Nephron progenitor cell (in vitro differentiated cells): ENCODE results near the gene BMF.

Experiments
- DNase-seq: peaks from one replicate; pipeline ENCODE4 v3.0.0; 2021
- H3K27ac Mint-ChIP-seq: 2 replicates; pipeline ENCODE4 v1.8.0; 2021; ENCODE audit warnings: mild to moderate bottlenecking, moderate library complexity, mixed read lengths
- H3K27me3 Mint-ChIP-seq: 2 replicates; pipeline ENCODE4 v1.8.0; 2021; ENCODE audit warnings: mild to moderate bottlenecking, low read depth, mixed read lengths; ENCODE audit not compliant: poor library complexity
- H3K36me3 Mint-ChIP-seq: 2 replicates; pipeline ENCODE4 v1.8.0; 2021; ENCODE audit warnings: low read depth, mixed read lengths
- H3K4me1 Mint-ChIP-seq: 2 replicates; pipeline ENCODE4 v1.8.0; 2021; ENCODE audit warnings: mixed read lengths
- H3K4me3 Mint-ChIP-seq: 2 replicates; pipeline ENCODE4 v1.8.0; 2021; ENCODE audit warnings: mild to moderate bottlenecking, moderate library complexity, mixed read lengths
- H3K9me3 Mint-ChIP-seq: 2 replicates; pipeline ENCODE4 v1.8.0; 2021; ENCODE audit warnings: mild to moderate bottlenecking, moderate library complexity, mixed read lengths
- TF ChIP-seq, protein P1 (sequence below): fragments of 200-600 bp; sonication (generic); IDR thresholded peaks from 2 replicates; pipeline ENCODE4 v1.5.0; 2021; ENCODE audit warnings: antibody characterized with exemption

Gene BMF

DNA sequence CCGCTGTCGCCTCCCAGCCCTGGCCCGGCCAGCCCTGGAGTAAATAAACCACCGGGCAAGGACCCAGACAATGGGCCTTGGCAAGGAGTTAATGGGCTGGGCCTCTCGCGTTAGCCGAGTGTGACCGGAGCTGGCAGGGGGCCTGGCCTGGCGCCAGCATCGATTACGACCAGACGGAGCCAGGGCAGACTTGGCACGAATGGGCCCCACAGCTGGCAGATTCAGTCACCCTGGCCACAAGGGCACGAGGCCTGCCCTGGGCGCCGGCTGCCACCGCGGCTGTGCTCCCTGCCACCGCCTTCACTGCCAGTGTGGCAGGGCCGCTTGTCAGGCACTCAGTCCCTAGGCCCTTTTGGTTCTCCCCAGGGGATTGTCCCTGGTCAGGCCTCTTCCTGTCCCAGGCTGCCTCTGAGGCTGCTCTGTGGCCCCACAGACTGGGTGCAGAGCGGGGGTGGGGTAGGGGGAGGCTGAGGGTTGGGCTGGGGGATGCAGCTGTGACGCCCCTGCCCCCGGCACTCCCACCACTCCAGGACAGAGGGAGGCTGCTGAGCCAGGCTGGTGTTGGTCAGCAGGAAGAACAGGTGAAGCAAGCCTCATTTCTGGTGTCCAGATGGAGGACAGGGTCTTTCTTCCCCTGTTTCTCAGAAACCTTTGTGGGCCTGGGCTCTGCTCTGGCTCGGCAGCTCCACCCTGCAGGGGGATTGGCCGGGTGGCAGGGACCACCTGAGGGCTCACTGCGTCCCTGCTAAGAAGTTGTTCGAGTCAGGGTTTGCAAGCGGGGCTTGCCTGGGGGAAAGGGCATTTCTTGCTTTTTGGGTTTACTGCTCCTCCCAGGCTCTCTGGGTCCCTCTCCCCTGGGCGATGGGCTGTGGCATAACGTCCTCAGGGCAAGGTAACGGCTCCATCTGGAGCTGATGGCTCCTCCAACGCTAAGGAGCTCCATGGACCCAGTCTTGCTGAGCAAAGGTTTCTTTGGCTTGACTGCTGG is 39.2 kb downstream of the BMF start:
- DNase-seq, result peak; percentile 51
- Mint-ChIP-seq H3K4me1 (peaks cover 58% of the 10 kb centered on the region), H3K27ac (peak overlapping the region; percentile 79), H3K9me3 (peaks cover 6% of the 10 kb centered on the region), H3K27me3 (no peaks in the 10 kb centered on the region), H3K36me3 (no peaks in the 10 kb centered on the region), H3K4me3 (no peak overlapping the region)
- TF ChIP-seq, protein P1, sequence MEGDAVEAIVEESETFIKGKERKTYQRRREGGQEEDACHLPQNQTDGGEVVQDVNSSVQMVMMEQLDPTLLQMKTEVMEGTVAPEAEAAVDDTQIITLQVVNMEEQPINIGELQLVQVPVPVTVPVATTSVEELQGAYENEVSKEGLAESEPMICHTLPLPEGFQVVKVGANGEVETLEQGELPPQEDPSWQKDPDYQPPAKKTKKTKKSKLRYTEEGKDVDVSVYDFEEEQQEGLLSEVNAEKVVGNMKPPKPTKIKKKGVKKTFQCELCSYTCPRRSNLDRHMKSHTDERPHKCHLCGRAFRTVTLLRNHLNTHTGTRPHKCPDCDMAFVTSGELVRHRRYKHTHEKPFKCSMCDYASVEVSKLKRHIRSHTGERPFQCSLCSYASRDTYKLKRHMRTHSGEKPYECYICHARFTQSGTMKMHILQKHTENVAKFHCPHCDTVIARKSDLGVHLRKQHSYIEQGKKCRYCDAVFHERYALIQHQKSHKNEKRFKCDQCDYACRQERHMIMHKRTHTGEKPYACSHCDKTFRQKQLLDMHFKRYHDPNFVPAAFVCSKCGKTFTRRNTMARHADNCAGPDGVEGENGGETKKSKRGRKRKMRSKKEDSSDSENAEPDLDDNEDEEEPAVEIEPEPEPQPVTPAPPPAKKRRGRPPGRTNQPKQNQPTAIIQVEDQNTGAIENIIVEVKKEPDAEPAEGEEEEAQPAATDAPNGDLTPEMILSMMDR, result no peak

DNA sequence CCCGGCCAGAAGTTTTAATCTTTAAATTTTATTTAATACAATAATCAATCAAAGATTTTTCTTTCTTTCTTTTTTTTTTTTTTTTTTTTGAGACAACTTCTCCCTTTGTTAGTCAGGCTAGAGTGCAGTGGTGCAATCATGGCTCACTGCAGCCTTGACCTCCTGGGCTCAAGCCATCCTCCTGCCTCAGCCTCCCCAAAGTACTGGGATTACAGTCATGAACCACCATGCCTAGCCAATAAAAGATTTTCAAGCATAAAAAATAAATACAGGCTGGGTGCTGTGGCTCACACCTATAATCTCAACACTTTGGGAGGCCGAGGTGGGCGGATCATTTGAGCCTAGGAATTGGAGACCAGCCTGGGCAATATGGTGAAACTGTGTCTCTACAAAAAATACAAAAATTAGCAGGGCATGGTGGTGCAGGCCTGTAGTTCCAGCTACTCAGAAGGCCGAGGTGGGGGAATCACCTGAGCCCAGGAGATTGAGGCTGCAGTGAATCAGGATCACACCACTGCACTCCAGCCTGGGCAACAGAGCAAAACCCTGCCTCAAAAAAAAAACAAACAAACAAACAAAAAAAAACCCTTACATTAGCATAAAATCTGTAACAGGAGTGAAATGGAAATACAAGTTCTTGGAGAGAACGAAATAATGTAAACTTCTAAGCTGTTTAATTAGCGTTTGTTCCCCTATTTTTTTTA is 40.6 kb downstream of the BMF start:
- TF ChIP-seq, protein P1, result no peak
- Mint-ChIP-seq H3K27ac (peak overlapping the region; percentile 64), H3K9me3 (no peaks in the 10 kb centered on the region), H3K27me3 (no peaks in the 10 kb centered on the region), H3K4me1 (peaks cover 66% of the 10 kb centered on the region), H3K36me3 (no peaks in the 10 kb centered on the region), H3K4me3 (no peak overlapping the region)
- DNase-seq, result no peak

DNA sequence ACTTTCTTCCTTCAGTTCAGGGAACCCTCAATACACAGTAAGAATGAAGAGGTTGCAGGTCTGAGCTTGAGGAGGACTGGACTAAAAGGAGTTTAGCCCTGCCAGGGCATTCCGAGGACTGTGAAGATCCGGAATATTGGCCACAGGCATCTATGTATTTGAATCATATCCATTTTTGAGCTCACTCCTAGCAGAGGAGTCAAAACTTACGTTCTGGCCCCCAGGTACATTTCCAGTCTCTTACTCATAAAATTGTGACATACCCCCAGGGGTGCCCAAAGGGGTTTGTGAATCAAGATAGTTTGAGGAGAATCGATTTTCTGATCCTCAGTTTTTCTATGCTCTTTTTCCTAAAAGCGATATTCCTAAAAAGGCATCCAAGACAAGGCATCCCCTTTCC is 42.1 kb downstream of the BMF start:
- H3K4me1 Mint-ChIP-seq, result peaks cover 58% of the 10 kb centered on the region
- H3K4me3 Mint-ChIP-seq, result no peak overlapping the region
- no peaks in the 10 kb centered on the region for H3K27me3 Mint-ChIP-seq
- H3K36me3 Mint-ChIP-seq, result no peaks in the 10 kb centered on the region
- TF ChIP-seq, protein P1, result no peak
- H3K9me3 Mint-ChIP-seq, result no peaks in the 10 kb centered on the region
- H3K27ac Mint-ChIP-seq, result peak overlapping the region; percentile 49
- DNase-seq, result no peak

DNA sequence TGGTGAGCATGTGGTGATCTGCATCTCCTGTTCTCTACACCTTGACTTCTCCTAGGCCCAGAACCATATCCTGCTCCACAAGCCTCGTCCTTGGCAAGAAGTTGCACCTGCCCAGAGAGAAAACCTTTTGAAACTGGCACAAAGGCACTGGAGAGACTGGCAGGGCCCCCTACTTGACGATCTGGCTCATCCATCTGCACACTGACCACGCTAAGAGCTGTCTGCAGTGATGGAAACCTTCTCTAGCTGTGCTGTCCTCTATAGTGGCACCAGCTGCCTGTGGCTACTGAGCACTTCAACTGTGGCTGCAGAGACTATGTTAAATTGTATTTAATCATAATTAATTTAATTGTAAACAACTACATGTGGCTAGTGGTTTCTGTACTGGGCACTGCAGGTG is 43.5 kb downstream of the BMF start:
- TF ChIP-seq, protein P1, result no peak
- H3K9me3 Mint-ChIP-seq, result no peaks in the 10 kb centered on the region
- DNase-seq, result no peak
- H3K4me3 Mint-ChIP-seq, result no peak overlapping the region
- H3K27ac Mint-ChIP-seq, result no peak overlapping the region
- H3K27me3 Mint-ChIP-seq, result no peaks in the 10 kb centered on the region
- H3K36me3 Mint-ChIP-seq, result no peaks in the 10 kb centered on the region
- peaks cover 48% of the 10 kb centered on the region for H3K4me1 Mint-ChIP-seq

DNA sequence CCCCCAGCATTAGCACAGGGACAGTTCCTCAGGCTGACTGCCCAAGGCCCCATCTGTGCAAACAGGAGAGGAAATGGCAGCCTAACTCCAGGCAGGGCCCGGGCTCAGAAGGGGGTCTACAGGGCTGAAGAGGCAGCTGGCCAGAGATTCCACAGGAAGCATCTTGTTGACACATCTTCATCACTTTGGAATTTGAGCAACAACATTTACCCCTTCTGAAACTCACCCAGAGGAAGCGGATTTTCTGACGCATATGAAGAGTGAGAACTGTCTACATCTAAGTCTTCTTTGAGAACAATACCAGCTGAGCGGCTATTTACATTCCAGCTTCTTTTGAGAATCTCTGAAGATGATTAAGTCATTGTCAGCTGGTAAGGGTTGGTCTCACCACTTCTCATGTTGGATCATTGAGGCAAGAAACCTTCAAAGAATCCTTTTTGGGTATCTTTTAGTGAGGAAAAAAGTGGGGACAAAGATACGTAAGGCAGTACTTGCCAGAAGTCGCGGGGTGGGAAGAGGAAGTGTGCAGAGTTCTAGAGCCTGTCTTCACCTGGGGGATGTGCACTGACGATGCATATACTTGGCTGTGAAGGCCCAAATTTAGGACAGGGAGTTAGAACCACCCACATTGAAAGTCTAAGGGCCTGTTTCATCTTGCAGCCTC is 44.3 kb downstream of the BMF start:
- Mint-ChIP-seq H3K27ac (peak overlapping the region; percentile 52), H3K4me1 (peaks cover 42% of the 10 kb centered on the region), H3K4me3 (no peak overlapping the region), H3K27me3 (no peaks in the 10 kb centered on the region), H3K36me3 (no peaks in the 10 kb centered on the region), H3K9me3 (no peaks in the 10 kb centered on the region)
- TF ChIP-seq, protein P1, result no peak
- no peak for DNase-seq
